ENCODE data around the gene CYP17A1.
"Not testable (repeated sequence)": the region's sequence is repeated elsewhere in the genome, so short reads cannot be mapped to it uniquely, and the experiment has no call there.

The CYP17A1 gene

DNA sequence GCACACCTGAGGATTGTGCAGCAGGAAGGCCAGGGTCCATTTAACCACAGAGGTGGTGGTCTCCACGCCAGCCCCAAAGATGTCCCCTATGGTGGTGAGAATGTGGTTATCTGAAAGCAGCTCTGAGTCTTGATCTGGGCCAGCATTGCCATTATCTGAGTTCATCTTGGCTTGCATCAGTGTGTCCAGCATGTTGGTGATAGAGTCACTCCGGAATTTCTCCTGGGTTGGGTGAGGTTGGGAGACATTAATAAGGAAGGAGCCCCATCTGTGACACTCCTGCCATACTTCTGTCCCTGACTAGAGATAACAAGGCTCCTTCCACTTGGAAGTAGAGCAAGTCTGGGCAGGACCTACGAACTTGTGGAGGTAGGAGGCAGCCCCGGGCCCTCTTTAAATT is 4.2 kb downstream of the CYP17A1 start:
- Histone ChIP-seq H3K36me3 (ENCODE audit: control insufficient read depth, insufficient read depth, low read length) (no peaks in the 10 kb centered on the region), H3K27me3 (ENCODE audit: control insufficient read depth, insufficient read depth, low read length) (no peaks in the 10 kb centered on the region), H3K4me3 (ENCODE audit: low read depth, low read length) (no peak overlapping the region), H3K9ac (ENCODE audit: low read depth, low read length) (no peak overlapping the region), H3K9me3 (ENCODE audit: control insufficient read depth, insufficient read depth, low read length) (no peaks in the 10 kb centered on the region), H3K4me1 (ENCODE audit: control insufficient read depth, insufficient read depth, low read length) (peaks cover 2% of the 10 kb centered on the region)

DNA sequence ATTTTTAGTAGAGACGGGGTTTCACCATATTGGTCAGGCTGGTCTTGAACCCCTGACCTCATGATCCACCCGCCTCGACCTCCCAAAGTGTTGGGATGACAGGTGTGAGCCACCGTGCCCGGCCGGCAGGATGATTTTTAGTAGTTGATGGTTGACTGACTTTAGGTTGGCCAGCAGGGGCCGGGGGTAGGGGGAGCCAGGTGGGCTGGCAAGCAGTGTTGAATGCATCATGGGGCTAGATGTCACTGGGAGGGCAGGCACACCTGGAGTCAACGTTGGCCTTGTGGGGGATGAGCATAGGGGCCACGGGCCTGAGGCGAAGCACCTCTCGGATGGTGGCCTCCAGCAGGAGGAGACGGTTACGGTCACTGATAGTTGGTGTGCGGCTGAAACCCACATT is 5.0 kb downstream of the CYP17A1 start:
- H3K27me3 ChIP-seq (ENCODE audit: control insufficient read depth, insufficient read depth, low read length) = no peaks in the 10 kb centered on the region
- H3K9me3 ChIP-seq (ENCODE audit: control insufficient read depth, insufficient read depth, low read length) = no peaks in the 10 kb centered on the region
- no peak overlapping the region for H3K9ac ChIP-seq (ENCODE audit: low read depth, low read length)
- no peak overlapping the region for H3K4me3 ChIP-seq (ENCODE audit: low read depth, low read length)
- H3K4me1 ChIP-seq (ENCODE audit: control insufficient read depth, insufficient read depth, low read length) = peaks cover 2% of the 10 kb centered on the region
- H3K36me3 ChIP-seq (ENCODE audit: control insufficient read depth, insufficient read depth, low read length) = no peaks in the 10 kb centered on the region

DNA sequence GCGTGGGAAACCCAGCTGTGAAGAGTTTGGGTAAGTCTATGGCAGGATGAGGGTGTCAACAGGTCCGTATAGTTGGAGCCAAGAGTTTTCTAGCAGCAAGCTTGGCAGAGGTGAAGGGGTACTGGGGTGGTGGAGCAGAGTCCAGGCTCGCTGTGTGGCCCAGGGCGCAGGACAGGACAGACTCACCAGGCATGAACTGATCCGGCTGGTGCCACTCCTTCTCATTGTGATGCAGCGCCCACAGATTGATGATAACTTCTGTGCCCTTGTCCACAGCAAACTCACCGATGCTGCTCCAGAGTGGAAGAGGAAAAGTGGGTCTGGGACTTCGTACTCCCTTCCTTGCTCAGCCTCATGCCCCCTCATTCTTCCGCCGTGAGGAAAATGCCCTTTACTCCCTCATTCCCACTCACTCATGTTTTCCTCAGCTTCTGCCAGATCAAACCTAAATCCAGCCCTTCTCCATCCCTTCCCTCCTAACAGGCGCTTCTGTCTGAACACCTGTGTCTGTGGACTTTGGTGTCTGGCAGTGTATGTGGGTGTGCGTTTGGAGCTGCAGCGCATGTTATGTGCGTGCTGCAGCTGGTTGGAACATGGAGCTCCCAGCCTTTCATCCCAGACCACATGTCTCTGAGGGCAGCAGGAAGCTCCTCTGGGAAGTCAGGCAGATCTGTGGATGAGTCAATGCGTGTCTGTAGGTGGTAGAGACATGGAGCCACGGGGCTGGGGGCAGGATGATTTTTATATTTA is 5.7 kb downstream of the CYP17A1 start:
- H3K27me3 ChIP-seq (ENCODE audit: control insufficient read depth, insufficient read depth, low read length) = no peaks in the 10 kb centered on the region
- no peaks in the 10 kb centered on the region for H3K9me3 ChIP-seq (ENCODE audit: control insufficient read depth, insufficient read depth, low read length)
- no peak overlapping the region for H3K4me3 ChIP-seq (ENCODE audit: low read depth, low read length)
- H3K36me3 ChIP-seq (ENCODE audit: control insufficient read depth, insufficient read depth, low read length) = no peaks in the 10 kb centered on the region
- H3K4me1 ChIP-seq (ENCODE audit: control insufficient read depth, insufficient read depth, low read length) = peaks cover 2% of the 10 kb centered on the region
- H3K9ac ChIP-seq (ENCODE audit: low read depth, low read length) = no peak overlapping the region

DNA sequence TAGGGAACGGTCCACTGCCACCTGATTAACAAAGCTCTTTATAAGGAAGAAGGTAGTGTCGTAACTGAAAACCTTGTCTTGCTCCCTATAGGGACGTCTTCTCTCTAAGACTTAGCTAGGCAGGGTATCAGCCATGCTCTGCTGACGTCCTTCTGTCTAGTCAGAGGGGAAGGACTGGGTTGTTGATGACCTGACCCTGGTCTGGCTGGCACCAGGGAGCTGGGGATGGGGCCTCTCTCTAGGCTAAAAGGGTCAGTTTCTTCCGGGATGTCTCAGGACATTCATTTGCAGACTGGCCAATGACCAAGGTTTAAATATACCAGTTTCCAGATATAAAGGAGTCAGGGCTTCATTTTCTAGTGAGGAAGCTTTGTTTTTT is 9.6 kb downstream of the CYP17A1 start:
- Histone ChIP-seq H3K9ac (ENCODE audit: low read depth, low read length) (no peak overlapping the region), H3K4me3 (ENCODE audit: low read depth, low read length) (no peak overlapping the region), H3K36me3 (ENCODE audit: control insufficient read depth, insufficient read depth, low read length) (no peaks in the 10 kb centered on the region), H3K27me3 (ENCODE audit: control insufficient read depth, insufficient read depth, low read length) (no peaks in the 10 kb centered on the region), H3K4me1 (ENCODE audit: control insufficient read depth, insufficient read depth, low read length) (no peaks in the 10 kb centered on the region), H3K9me3 (ENCODE audit: control insufficient read depth, insufficient read depth, low read length) (no peaks in the 10 kb centered on the region)

DNA sequence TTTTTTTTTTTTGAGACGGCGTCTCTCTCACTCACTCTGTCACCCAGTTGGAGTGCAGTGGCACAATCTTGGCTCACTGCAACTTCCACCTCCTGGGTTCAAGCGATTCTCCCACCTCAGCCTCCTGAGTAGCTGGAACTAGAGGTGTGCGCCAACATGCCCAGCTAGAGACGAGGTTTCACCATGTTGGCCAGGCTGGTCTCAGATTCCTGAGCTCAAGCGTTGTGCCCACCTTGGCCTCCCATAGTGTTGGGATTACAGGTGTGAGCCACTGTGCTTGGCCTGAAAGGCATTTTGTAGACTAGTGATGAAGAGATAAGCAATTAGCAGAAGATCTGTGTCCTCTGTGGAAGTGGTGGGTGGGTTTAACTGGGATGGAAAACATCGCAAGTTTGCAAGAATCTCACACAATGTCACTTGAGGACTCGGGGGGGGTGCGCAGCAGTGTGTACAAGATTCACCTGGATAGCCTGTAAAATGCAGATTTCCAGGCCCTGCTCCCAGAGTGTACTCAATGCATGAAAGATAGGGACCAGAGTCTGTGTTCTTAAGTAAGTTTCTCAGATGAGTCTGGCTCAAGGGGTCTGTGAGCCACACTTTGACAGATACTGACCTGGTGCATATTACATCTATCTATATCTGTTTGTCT is 10.9 kb downstream of the CYP17A1 start:
- H3K9ac ChIP-seq (ENCODE audit: low read depth, low read length) = no peak overlapping the region
- H3K27me3 ChIP-seq (ENCODE audit: control insufficient read depth, insufficient read depth, low read length) = no peaks in the 10 kb centered on the region
- no peaks in the 10 kb centered on the region for H3K36me3 ChIP-seq (ENCODE audit: control insufficient read depth, insufficient read depth, low read length)
- H3K4me1 ChIP-seq (ENCODE audit: control insufficient read depth, insufficient read depth, low read length) = no peaks in the 10 kb centered on the region
- no peak overlapping the region for H3K4me3 ChIP-seq (ENCODE audit: low read depth, low read length)
- no peaks in the 10 kb centered on the region for H3K9me3 ChIP-seq (ENCODE audit: control insufficient read depth, insufficient read depth, low read length)

DNA sequence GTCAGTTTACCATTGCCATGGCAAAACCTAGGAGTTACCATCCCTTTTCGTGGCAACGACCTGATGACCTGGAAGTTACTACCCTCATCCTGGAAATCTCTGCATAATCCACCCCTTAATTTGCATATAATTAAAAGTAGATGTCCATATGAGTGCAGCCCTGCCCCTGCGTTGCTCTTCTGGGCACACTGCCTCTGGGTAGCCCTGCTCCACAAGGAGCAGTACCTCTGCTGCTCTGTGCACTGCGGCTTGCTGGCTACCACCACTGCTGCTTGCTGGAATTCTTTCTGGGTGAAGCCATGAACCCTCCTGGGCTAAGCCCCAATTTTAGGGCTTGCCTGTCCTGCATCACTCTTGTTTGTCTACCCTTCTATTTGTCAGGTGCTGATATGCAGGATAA is 12.5 kb downstream of the CYP17A1 start:
- Histone ChIP-seq H3K27me3 (ENCODE audit: control insufficient read depth, insufficient read depth, low read length) (no peaks in the 10 kb centered on the region), H3K9ac (ENCODE audit: low read depth, low read length) (no peak overlapping the region), H3K4me3 (ENCODE audit: low read depth, low read length) (no peak overlapping the region), H3K36me3 (ENCODE audit: control insufficient read depth, insufficient read depth, low read length) (no peaks in the 10 kb centered on the region), H3K9me3 (ENCODE audit: control insufficient read depth, insufficient read depth, low read length) (no peaks in the 10 kb centered on the region), H3K4me1 (ENCODE audit: control insufficient read depth, insufficient read depth, low read length) (no peaks in the 10 kb centered on the region)

DNA sequence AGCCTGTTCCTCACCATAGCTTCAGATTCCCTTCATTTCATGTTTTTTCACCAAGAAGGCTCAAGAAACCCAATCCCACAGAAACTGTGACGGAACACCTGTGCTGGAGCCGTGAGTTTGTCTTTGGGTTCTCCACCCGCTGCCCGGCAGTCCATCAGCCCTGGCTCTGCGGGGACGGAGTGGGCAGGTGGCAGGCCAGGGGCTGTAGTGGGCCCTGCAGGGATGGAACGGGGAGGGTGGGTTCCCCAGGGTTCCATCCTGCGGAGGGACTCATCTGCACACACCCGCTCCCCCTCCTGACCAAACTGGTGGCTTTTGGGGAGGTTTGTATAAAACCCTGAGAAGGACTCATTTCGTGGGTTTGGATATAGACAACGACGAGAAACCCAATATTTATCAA is 15.0 kb downstream of the CYP17A1 start:
- no peaks in the 10 kb centered on the region for H3K27me3 ChIP-seq (ENCODE audit: control insufficient read depth, insufficient read depth, low read length)
- no peak overlapping the region for H3K4me3 ChIP-seq (ENCODE audit: low read depth, low read length)
- no peaks in the 10 kb centered on the region for H3K4me1 ChIP-seq (ENCODE audit: control insufficient read depth, insufficient read depth, low read length)
- no peak overlapping the region for H3K9ac ChIP-seq (ENCODE audit: low read depth, low read length)
- H3K36me3 ChIP-seq (ENCODE audit: control insufficient read depth, insufficient read depth, low read length) = no peaks in the 10 kb centered on the region
- no peaks in the 10 kb centered on the region for H3K9me3 ChIP-seq (ENCODE audit: control insufficient read depth, insufficient read depth, low read length)

DNA sequence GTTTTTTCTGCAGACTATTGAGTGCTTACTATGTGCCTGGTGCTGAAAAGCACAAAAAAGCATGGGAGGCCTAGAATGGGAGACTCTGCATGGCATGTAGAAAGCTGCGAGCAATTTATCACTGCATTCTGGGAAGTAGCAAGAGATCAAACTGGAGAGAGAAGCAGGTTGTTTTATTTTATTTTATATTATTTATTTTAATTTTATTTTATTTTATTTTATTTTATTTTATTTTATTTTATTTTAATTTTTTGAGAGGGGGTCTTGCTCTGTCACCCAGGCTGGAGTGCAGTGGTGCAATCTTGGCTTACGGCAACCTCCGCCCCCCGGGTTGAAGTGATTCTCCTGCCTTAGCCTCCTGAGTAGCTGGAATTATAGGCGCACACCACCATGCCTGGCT is 17.2 kb downstream of the CYP17A1 start:
- not testable (repeated sequence) for H3K9me3 ChIP-seq (ENCODE audit: control insufficient read depth, insufficient read depth, low read length); H3K4me3 ChIP-seq (ENCODE audit: low read depth, low read length); H3K36me3 ChIP-seq (ENCODE audit: control insufficient read depth, insufficient read depth, low read length); H3K9ac ChIP-seq (ENCODE audit: low read depth, low read length); H3K4me1 ChIP-seq (ENCODE audit: control insufficient read depth, insufficient read depth, low read length); H3K27me3 ChIP-seq (ENCODE audit: control insufficient read depth, insufficient read depth, low read length)

DNA sequence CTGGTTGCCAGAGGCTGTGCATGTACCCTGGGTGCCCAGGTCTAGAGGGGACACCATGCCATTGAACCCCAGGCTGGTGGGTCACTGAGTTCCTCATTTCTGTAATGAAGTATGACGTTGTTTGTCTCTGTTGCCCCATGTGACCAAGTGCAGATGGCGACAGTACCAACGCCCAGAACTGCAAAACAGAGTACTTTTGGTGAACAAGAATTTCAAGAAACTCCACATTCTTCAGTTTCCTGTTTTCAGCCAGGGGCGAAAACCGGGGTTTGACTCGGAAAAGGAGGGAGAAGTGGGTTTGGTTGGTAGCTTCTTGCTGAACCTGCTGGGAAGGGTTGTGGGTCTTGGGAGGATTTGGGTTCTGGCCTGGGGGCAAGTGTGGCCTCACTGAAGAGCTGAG is 18.2 kb downstream of the CYP17A1 start:
- Histone ChIP-seq H3K4me3 (ENCODE audit: low read depth, low read length) (no peak overlapping the region), H3K27me3 (ENCODE audit: control insufficient read depth, insufficient read depth, low read length) (no peaks in the 10 kb centered on the region), H3K9ac (ENCODE audit: low read depth, low read length) (no peak overlapping the region), H3K4me1 (ENCODE audit: control insufficient read depth, insufficient read depth, low read length) (peaks cover 4% of the 10 kb centered on the region), H3K9me3 (ENCODE audit: control insufficient read depth, insufficient read depth, low read length) (no peaks in the 10 kb centered on the region), H3K36me3 (ENCODE audit: control insufficient read depth, insufficient read depth, low read length) (no peaks in the 10 kb centered on the region)

DNA sequence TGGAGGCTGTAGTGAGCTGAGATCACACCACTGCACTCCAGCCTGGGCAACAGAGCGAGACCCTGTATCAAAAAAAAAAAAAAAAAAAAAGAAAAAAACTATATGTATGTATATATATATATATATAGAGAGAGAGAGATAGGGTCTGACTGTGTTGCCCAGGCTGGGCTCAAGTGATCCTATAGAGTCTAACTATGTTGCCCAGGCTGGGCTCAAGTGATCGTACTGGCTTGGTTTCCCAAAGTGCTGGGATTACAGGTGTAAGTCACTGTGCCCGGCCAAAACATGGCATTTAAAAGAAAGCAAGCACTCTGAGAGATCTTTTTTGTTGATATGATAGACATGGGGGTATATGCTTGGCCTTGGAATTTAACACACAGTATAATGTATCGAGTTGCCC is 20.0 kb downstream of the CYP17A1 start:
- no peak overlapping the region for H3K4me3 ChIP-seq (ENCODE audit: low read depth, low read length)
- no peaks in the 10 kb centered on the region for H3K9me3 ChIP-seq (ENCODE audit: control insufficient read depth, insufficient read depth, low read length)
- H3K9ac ChIP-seq (ENCODE audit: low read depth, low read length) = no peak overlapping the region
- H3K36me3 ChIP-seq (ENCODE audit: control insufficient read depth, insufficient read depth, low read length) = peaks cover 6% of the 10 kb centered on the region
- peaks cover 4% of the 10 kb centered on the region for H3K4me1 ChIP-seq (ENCODE audit: control insufficient read depth, insufficient read depth, low read length)
- H3K27me3 ChIP-seq (ENCODE audit: control insufficient read depth, insufficient read depth, low read length) = no peaks in the 10 kb centered on the region

DNA sequence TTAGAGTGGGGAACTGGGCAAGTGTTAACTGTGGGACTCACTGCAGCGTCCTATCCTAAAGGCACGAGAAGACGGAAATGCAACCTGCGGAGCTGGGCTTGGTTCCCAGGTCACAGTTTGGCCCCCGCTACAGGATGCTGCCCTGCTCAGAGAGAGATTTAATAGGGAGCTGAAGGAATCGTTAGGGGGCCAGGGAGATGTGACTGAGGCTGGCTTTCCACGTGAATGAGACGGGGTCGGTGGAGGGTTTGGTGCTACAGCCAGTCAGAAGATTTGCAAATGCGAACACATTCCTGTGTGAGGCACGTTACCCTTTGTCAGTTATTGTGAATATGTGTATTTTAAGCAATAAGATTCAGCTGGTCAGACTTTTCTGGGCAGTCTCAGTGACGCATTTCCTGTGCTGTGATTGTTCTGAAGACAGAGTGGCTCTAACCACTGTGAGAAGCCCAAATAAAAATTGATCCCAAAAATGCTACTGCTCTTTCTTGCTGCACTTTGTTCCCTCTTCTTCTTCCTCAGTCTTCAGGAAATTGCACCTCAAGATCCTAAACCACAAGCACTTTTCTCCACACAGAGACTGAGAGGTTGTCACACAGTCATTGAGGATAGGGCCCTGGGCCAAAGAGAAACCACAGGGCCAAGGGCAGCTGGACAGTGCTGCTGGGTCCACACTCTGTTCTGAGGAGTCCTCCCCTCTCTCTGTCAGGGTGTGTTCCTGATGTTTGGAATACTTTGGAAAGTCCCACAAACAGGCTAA is 21.2 kb downstream of the CYP17A1 start:
- Histone ChIP-seq H3K27me3 (ENCODE audit: control insufficient read depth, insufficient read depth, low read length) (no peaks in the 10 kb centered on the region), H3K9ac (ENCODE audit: low read depth, low read length) (peak overlapping the region; percentile 54), H3K9me3 (ENCODE audit: control insufficient read depth, insufficient read depth, low read length) (no peaks in the 10 kb centered on the region), H3K4me1 (ENCODE audit: control insufficient read depth, insufficient read depth, low read length) (peaks cover 4% of the 10 kb centered on the region), H3K4me3 (ENCODE audit: low read depth, low read length) (no peak overlapping the region), H3K36me3 (ENCODE audit: control insufficient read depth, insufficient read depth, low read length) (peaks cover 11% of the 10 kb centered on the region)
